Neural cell (in vitro differentiated cells): ENCODE data around the gene ZNF808. TPM values are rescaled to one million over a fixed set of nuclear protein-coding genes. Genes with fewer than 3 reads are reported as not detected.

Source experiments
- H2AFZ ChIP-seq: fragments of 200-600, 300-800 bp; sonication (generic), shearing (Covaris generic); 2 replicates; pipeline ENCODE4 v1.6.0; 2014; ENCODE audit warnings: low read depth, mild to moderate bottlenecking, antibody characterized with exemption, low read length, moderate library complexity
- H3F3A ChIP-seq: fragments of 200-600 bp; shearing (Covaris generic); 2 replicates; pipeline ENCODE4 v1.6.1; 2016; ENCODE audit warnings: mild to moderate bottlenecking, moderate library complexity, mixed read lengths, antibody characterized with exemption, low read length; ENCODE audit not compliant: insufficient read depth, poor library complexity, severe bottlenecking
- H3K27ac ChIP-seq: fragments of 200-600, 300-800 bp; sonication (generic), shearing (Covaris generic); 2 replicates; pipeline ENCODE4 v1.5.1; 2014; ENCODE audit warnings: mild to moderate bottlenecking, low read length, moderate library complexity
- H3K27me3 ChIP-seq: fragments of 300-800, 200-600 bp; sonication (generic), shearing (Covaris generic); 2 replicates; pipeline ENCODE4 v1.6.0; 2014; ENCODE audit warnings: mild to moderate bottlenecking, low read depth, low read length, moderate library complexity; ENCODE audit not compliant: insufficient read depth
- H3K36me3 ChIP-seq: fragments of 300-800, 200-600 bp; sonication (generic), shearing (Covaris generic); 2 replicates; pipeline ENCODE4 v1.5.1; 2014; ENCODE audit warnings: mild to moderate bottlenecking, antibody characterized with exemption, low read length, moderate library complexity; ENCODE audit not compliant: insufficient read depth
- H3K4me2 ChIP-seq: fragments of 300-800, 200-600 bp; sonication (generic), shearing (Covaris generic); 2 replicates; pipeline ENCODE4 v1.6.0; 2014; ENCODE audit warnings: mild to moderate bottlenecking, low read length
- H3K4me3 ChIP-seq: fragments of 300-800, 200-600 bp; sonication (generic), shearing (Covaris generic); 2 replicates; pipeline ENCODE4 v1.5.1; 2014; ENCODE audit warnings: mild to moderate bottlenecking, low read length, moderate library complexity
- H3K79me2 ChIP-seq: fragments of 200-600 bp; shearing (Covaris generic); replicated peaks from 2 replicates; pipeline ENCODE4 v1.6.0; 2014; ENCODE audit warnings: mild to moderate bottlenecking, low read length, moderate library complexity; ENCODE audit not compliant: insufficient read depth
- H3K9ac ChIP-seq: fragments of 300-800, 200-600 bp; sonication (generic), shearing (Covaris generic); 2 replicates; pipeline ENCODE4 v1.6.1; 2016; ENCODE audit warnings: mild to moderate bottlenecking, low read length, mixed read lengths
- H3K9me2 ChIP-seq: fragments of 200-600 bp; shearing (Covaris generic); 2 replicates; pipeline ENCODE4 v1.6.1; 2016; ENCODE audit warnings: mild to moderate bottlenecking, low read length, mixed read lengths; ENCODE audit not compliant: insufficient read depth
- H3K9me3 ChIP-seq: fragments of 200-600, 300-800 bp; sonication (generic), shearing (Covaris generic); 2 replicates; pipeline ENCODE4 v1.6.1; 2016; ENCODE audit warnings: mild to moderate bottlenecking, mixed run types, low read length, moderate library complexity, mixed read lengths
- H4K20me1 ChIP-seq: fragments of 200-600 bp; shearing (Covaris generic); 2 replicates; pipeline ENCODE4 v1.6.1; 2016; ENCODE audit warnings: mild to moderate bottlenecking, mixed run types; ENCODE audit not compliant: insufficient read depth
- EP300 ChIP-seq: fragments of 450-650 bp; conservative IDR thresholded peaks from 2 replicates; pipeline ENCODE4 v1.6.1; 2014; ENCODE audit warnings: antibody characterized with exemption, mild to moderate bottlenecking, moderate library complexity; ENCODE audit not compliant: poor library complexity, severe bottlenecking
- EZH2 ChIP-seq: fragments of 200-600, 300-800 bp; shearing (Covaris generic), sonication (generic); IDR thresholded peaks from 2 replicates; pipeline ENCODE4 v1.6.1; 2014; ENCODE audit warnings: antibody characterized with exemption, low read length, borderline replicate concordance, mild to moderate bottlenecking; ENCODE audit not compliant: insufficient read depth, poor library complexity, severe bottlenecking
- MXI1 ChIP-seq: fragments of 450-650 bp; conservative IDR thresholded peaks from 2 replicates; pipeline ENCODE4 v1.6.1; 2014; ENCODE audit warnings: antibody characterized with exemption, mild to moderate bottlenecking; ENCODE audit not compliant: poor library complexity, severe bottlenecking
- POLR2AphosphoS5 ChIP-seq: IDR thresholded peaks from 2 replicates; pipeline ENCODE4 v1.6.1; 2012
- RAD21 ChIP-seq: fragments of 450-650 bp; conservative IDR thresholded peaks from 2 replicates; pipeline ENCODE4 v1.6.1; 2014; ENCODE audit warnings: antibody characterized with exemption, mild to moderate bottlenecking, moderate library complexity
- SMC3 ChIP-seq: fragments of 450-650 bp; conservative IDR thresholded peaks from 2 replicates; pipeline ENCODE4 v1.6.1; 2014; ENCODE audit warnings: antibody characterized with exemption, mild to moderate bottlenecking, moderate library complexity; ENCODE audit not compliant: poor library complexity
- TAF1 ChIP-seq: IDR thresholded peaks from 2 replicates; pipeline ENCODE4 v1.6.1; 2012; ENCODE audit warnings: low read depth
- polyA plus RNA-seq: library from polyadenylated mRNA; depleted of rRNA; stranded (reverse); fragments of >200 nt; gene quantifications from 2 replicates; pipeline ENCODE4 v1.2.3, GENCODE V29; 2014
- TF ChIP-seq, protein P1 (sequence below): fragments of 450-650 bp; IDR thresholded peaks from 2 replicates; pipeline ENCODE4 v1.5.1; 2014; ENCODE audit warnings: antibody characterized with exemption, mild to moderate bottlenecking, moderate library complexity; ENCODE audit not compliant: poor library complexity, severe bottlenecking
- TF ChIP-seq, protein P2 (sequence below): IDR thresholded peaks from 2 replicates; pipeline ENCODE4 v1.6.1; 2012; ENCODE audit warnings: borderline replicate concordance

The ZNF808 gene
- polyA plus RNA-seq, 1 donor from 2014 or later, result 6.5 TPM

DNA sequence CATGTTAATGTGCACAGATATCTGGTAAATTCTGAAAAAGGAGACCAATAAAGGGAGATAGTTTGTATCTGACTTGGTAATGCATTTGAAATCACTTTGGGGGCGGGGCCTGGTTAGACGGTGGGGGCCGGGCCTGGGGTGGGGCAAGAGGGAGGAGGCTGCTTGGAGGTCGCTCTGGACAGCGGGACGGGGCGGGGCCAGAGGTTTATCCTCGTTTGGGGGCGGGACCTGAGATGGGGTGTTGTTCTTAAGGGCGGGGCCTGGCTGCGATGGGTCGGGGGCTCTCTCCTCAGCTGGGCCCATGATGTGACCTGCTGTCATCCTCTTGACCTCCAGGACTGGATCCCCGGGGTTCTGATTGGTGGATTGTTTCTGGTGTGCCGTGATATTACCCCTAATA is 4.9 kb upstream of the ZNF808 start:
- no peak overlapping the region for H3K27ac ChIP-seq
- H4K20me1 ChIP-seq, result no peaks in the 10 kb centered on the region
- no peak overlapping the region for H3K4me3 ChIP-seq
- no peaks in the 10 kb centered on the region for H3K9me3 ChIP-seq
- H3K27me3 ChIP-seq, result no peaks in the 10 kb centered on the region
- H3K79me2 ChIP-seq, result no peaks in the 10 kb centered on the region
- peaks cover 4% of the 10 kb centered on the region for H3F3A ChIP-seq
- H3K9me2 ChIP-seq, result no peaks in the 10 kb centered on the region
- H3K4me2 ChIP-seq, result no peak overlapping the region
- H3K9ac ChIP-seq, result no peak overlapping the region
- no peaks in the 10 kb centered on the region for H3K36me3 ChIP-seq
- H2AFZ ChIP-seq, result no peak overlapping the region
- TF ChIP-seq POLR2AphosphoS5, result no peak
- TF ChIP-seq RAD21, result no peak
- TF ChIP-seq, protein P1, sequence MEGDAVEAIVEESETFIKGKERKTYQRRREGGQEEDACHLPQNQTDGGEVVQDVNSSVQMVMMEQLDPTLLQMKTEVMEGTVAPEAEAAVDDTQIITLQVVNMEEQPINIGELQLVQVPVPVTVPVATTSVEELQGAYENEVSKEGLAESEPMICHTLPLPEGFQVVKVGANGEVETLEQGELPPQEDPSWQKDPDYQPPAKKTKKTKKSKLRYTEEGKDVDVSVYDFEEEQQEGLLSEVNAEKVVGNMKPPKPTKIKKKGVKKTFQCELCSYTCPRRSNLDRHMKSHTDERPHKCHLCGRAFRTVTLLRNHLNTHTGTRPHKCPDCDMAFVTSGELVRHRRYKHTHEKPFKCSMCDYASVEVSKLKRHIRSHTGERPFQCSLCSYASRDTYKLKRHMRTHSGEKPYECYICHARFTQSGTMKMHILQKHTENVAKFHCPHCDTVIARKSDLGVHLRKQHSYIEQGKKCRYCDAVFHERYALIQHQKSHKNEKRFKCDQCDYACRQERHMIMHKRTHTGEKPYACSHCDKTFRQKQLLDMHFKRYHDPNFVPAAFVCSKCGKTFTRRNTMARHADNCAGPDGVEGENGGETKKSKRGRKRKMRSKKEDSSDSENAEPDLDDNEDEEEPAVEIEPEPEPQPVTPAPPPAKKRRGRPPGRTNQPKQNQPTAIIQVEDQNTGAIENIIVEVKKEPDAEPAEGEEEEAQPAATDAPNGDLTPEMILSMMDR, result no peak
- no peak for TF ChIP-seq TAF1
- no peak for TF ChIP-seq EZH2
- no peak for TF ChIP-seq EP300
- TF ChIP-seq SMC3, result no peak

DNA sequence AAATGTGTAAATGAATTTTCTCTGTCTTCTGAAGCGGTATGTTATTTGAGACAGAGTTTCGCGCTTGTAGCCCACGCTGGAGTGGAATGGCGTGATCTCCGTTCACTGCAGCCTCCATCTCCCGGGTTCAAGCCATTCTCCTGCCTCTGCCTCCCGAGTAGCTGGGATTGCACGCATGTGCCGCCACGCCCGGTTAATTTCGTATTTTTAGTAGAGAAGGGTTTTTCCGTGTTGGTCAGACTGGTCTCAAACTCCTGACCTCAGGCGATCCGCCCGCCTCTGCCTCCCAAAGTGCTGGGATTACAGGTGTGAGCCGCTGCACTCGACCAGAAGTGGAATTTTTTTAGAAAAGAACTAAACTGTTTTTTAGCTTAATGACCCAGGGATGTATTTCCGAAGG is 3.4 kb upstream of the ZNF808 start:
- no peak for TF ChIP-seq SMC3
- TF ChIP-seq RAD21, result no peak
- TF ChIP-seq EP300, result no peak
- no peak for TF ChIP-seq TAF1
- TF ChIP-seq, protein P1, result no peak
- TF ChIP-seq POLR2AphosphoS5, result no peak
- TF ChIP-seq, protein P2, sequence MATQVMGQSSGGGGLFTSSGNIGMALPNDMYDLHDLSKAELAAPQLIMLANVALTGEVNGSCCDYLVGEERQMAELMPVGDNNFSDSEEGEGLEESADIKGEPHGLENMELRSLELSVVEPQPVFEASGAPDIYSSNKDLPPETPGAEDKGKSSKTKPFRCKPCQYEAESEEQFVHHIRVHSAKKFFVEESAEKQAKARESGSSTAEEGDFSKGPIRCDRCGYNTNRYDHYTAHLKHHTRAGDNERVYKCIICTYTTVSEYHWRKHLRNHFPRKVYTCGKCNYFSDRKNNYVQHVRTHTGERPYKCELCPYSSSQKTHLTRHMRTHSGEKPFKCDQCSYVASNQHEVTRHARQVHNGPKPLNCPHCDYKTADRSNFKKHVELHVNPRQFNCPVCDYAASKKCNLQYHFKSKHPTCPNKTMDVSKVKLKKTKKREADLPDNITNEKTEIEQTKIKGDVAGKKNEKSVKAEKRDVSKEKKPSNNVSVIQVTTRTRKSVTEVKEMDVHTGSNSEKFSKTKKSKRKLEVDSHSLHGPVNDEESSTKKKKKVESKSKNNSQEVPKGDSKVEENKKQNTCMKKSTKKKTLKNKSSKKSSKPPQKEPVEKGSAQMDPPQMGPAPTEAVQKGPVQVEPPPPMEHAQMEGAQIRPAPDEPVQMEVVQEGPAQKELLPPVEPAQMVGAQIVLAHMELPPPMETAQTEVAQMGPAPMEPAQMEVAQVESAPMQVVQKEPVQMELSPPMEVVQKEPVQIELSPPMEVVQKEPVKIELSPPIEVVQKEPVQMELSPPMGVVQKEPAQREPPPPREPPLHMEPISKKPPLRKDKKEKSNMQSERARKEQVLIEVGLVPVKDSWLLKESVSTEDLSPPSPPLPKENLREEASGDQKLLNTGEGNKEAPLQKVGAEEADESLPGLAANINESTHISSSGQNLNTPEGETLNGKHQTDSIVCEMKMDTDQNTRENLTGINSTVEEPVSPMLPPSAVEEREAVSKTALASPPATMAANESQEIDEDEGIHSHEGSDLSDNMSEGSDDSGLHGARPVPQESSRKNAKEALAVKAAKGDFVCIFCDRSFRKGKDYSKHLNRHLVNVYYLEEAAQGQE, result no peak
- no peak for TF ChIP-seq EZH2
- TF ChIP-seq MXI1, result no peak
- no peaks in the 10 kb centered on the region for H3K36me3 ChIP-seq

More for the DNA sequence above, 3.4 kb upstream of the ZNF808 start:
- Histone ChIP-seq H3K4me3 (no peak overlapping the region), H4K20me1 (no peaks in the 10 kb centered on the region), H3K79me2 (no peaks in the 10 kb centered on the region), H3K9ac (no peak overlapping the region), H3F3A (peaks cover 4% of the 10 kb centered on the region), H2AFZ (no peak overlapping the region), H3K9me3 (no peaks in the 10 kb centered on the region), H3K9me2 (no peaks in the 10 kb centered on the region), H3K27ac (no peak overlapping the region), H3K27me3 (no peaks in the 10 kb centered on the region), H3K4me2 (no peak overlapping the region)
